Measurements from ENCODE around the gene NCAM2. TPM values are rescaled to one million over a fixed set of nuclear protein-coding genes. Genes with fewer than 3 reads are reported as not detected.

The NCAM2 gene
- total and polyA plus RNA-seq, 2 of the 8 experiments (the other 6 are each of a cell fraction or from before 2014, with no cell fraction given): 0.14 to 1.1 TPM

DNA sequence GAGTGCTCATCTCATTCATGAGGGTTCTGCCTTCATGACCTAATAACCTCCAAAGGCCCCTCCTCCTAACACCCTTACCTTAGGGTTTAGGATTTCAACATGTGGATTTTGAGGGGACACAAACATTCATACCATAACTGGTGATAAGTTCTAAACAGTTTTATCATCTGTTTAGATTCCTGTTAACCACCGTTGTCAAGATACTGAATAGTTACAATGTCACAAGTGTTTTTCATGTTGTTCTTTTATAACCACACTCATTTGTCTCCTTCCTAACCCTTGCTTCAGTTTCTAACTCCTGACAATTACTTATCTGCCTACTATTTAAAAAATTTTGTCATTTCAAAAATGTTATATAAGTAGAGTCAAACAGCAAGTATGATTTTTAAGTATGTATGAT is 86.0 kb downstream of the NCAM2 start:
- H3K9me3 ChIP-seq (ENCODE audit: insufficient read depth in 2 of 2, low read depth in 1 of 2, low read length in 1 of 2): no peaks in the 10 kb centered on the region
- no peaks in the 10 kb centered on the region for H3K79me1 ChIP-seq (ENCODE audit: low read depth, low read length)
- H3K4ac ChIP-seq (replicated peaks; ENCODE audit: insufficient read length, low read depth, low read length): no peak overlapping the region
- H3K4me1 ChIP-seq (replicated peaks in 1 of 4; ENCODE audit: control insufficient read depth in 3 of 4, insufficient read depth in 4 of 4, low read length in 3 of 4): no peaks in the 10 kb centered on the region
- DNase-seq (ENCODE audit: low read depth in 1 of 2, low spot score in 2 of 2): no peak
- no peaks in the 10 kb centered on the region for H4K20me1 ChIP-seq (replicated peaks in 1 of 2; ENCODE audit: control insufficient read depth in 1 of 2, insufficient read depth in 2 of 2, low read length in 2 of 2)
- H2BK5ac ChIP-seq (ENCODE audit: low read depth, low read length): no peak overlapping the region
- no peaks in the 10 kb centered on the region for H3K27me3 ChIP-seq (replicated peaks in 1 of 4; ENCODE audit: control insufficient read depth in 3 of 4, extremely low read depth in 1 of 4, insufficient read depth in 3 of 4, low read length in 3 of 4)
- no peak for FAIRE-seq
- no peaks in the 10 kb centered on the region for H3K79me2 ChIP-seq (ENCODE audit: control insufficient read depth in 1 of 2, insufficient read depth in 2 of 2, low read length in 2 of 2)
- H4K91ac ChIP-seq (replicated peaks; ENCODE audit: insufficient read length, low read length): no peak overlapping the region
- H3K27ac ChIP-seq (ENCODE audit: low read depth, low read length): no peak overlapping the region
- ChIA-PET CTCF (ENCODE audit: partially characterized antibody) (no interaction called here), POLR2A (ENCODE audit: partially characterized antibody) (no interaction called here)
- H4K8ac ChIP-seq (ENCODE audit: extremely low read depth, insufficient read depth, low read length): no peak overlapping the region
- peak overlapping the region; percentile 39; the same call in 1 of the 2 replicates for H2AFZ ChIP-seq (ENCODE audit: low read length)
- no peak overlapping the region for H2BK20ac ChIP-seq (ENCODE audit: low read length)
- no peak overlapping the region for H3K23ac ChIP-seq (ENCODE audit: insufficient read length)
- no peak overlapping the region for H3K14ac ChIP-seq (ENCODE audit: insufficient read length)
- no peak overlapping the region for H2BK120ac ChIP-seq (replicated peaks; ENCODE audit: low read depth, low read length)
- no peak overlapping the region for H2BK12ac ChIP-seq (ENCODE audit: low read depth, low read length)
- H2BK15ac ChIP-seq (ENCODE audit: low read length): no peak overlapping the region
- no peak overlapping the region for H3K56ac ChIP-seq (replicated peaks; ENCODE audit: insufficient read length, low read depth, low read length)
- no peak overlapping the region for H4K5ac ChIP-seq (ENCODE audit: insufficient read length, low read depth, low read length)
- H3K4me2 ChIP-seq (ENCODE audit: insufficient read depth in 1 of 2, low read depth in 2 of 2, low read length in 2 of 2): no peak overlapping the region
- WGBS, 2 experiments (ENCODE audit: extremely low coverage in 1 of 2, insufficient coverage in 1 of 2, insufficient read length in 1 of 2, insufficient replicate concordance in 2 of 2, low coverage in 1 of 2, low lambda C conversion rate in 2 of 2, missing lambda C conversion rate in 1 of 2): 88% methylated on average over 1 of the region's 1 CpG; no CpG with 5 or more reads in 1 of the 2 experiments
- no peak overlapping the region for H3K9ac ChIP-seq (replicated peaks in 1 of 4; ENCODE audit: extremely low read depth in 1 of 4, low read depth in 3 of 4, low read length in 3 of 4)
- H3K18ac ChIP-seq (ENCODE audit: extremely low read depth, low read length): no peak overlapping the region
- H3K23me2 ChIP-seq (ENCODE audit: low read depth, low read length): no peaks in the 10 kb centered on the region
- no peaks in the 10 kb centered on the region for H3K36me3 ChIP-seq (ENCODE audit: control insufficient read depth in 2 of 4, insufficient read depth in 4 of 4, low read length in 3 of 4)
- H3K4me3 ChIP-seq (ENCODE audit: extremely low read depth in 1 of 4, insufficient read depth in 2 of 4, low read depth in 3 of 4, low read length in 4 of 4): no peak overlapping the region
- H2AK5ac ChIP-seq (ENCODE audit: low read depth, low read length): no peak overlapping the region
- no peak for TF ChIP-seq CREB1 (IDR thresholded peaks at IDR 0.05)
- no peak for TF ChIP-seq CTBP2 (IDR thresholded peaks at IDR 0.05; ENCODE audit: borderline replicate concordance, insufficient read depth, insufficient read length, low read length)
- TF ChIP-seq KDM1A (IDR thresholded peaks at IDR 0.05; ENCODE audit: borderline replicate concordance, low read length): no peak
- no peak for TF ChIP-seq ATF2 (IDR thresholded peaks at IDR 0.05; ENCODE audit: low read length)
- no peak for TF ChIP-seq YY1 (IDR thresholded peaks at IDR 0.05; ENCODE audit: low read depth, low read length)
- TF ChIP-seq TAF1 (IDR thresholded peaks at IDR 0.05; ENCODE audit: low read depth, low read length): no peak
- TF ChIP-seq KDM4A (IDR thresholded peaks at IDR 0.05; ENCODE audit: low read depth, low read length, severe bottlenecking): no peak
- no peak for TF ChIP-seq SIN3A (conservative IDR thresholded peaks at IDR 0.05 in 1 of 2, IDR thresholded peaks at IDR 0.05 in 1 of 2; ENCODE audit: low read depth in 1 of 2, low read length in 2 of 2)
- no peak for TF ChIP-seq SRF (IDR thresholded peaks at IDR 0.05; ENCODE audit: low read depth, low read length)
- TF ChIP-seq SP1 (IDR thresholded peaks at IDR 0.05; ENCODE audit: low read depth, low read length): no peak
- TF ChIP-seq BRCA1 (IDR thresholded peaks at IDR 0.05; ENCODE audit: low read depth, low read length): no peak
- no peak for TF ChIP-seq EP300 (IDR thresholded peaks at IDR 0.05; ENCODE audit: borderline replicate concordance in 1 of 2, low read depth in 2 of 2, low read length in 2 of 2)
- no peak for TF ChIP-seq TAF7 (optimal IDR thresholded peaks at IDR 0.05; ENCODE audit: borderline replicate concordance, low read depth, low read length)
